ENCODE measurements around the gene CDH13.

The CDH13 gene

GRCh38 chr16:83037102-83037501, 410.3 kb downstream of the CDH13 start:
- peaks cover 8% of the 10 kb centered on the region for H3K36me3 ChIP-seq (ENCODE audit: control insufficient read depth, insufficient read depth, low read length)
- no peak overlapping the region for H3K27ac ChIP-seq (ENCODE audit: low read depth, low read length, severe bottlenecking)
- no peaks in the 10 kb centered on the region for H3K9me3 ChIP-seq (ENCODE audit: control insufficient read depth, low read length)
- WGBS, 2 experiments (ENCODE audit: insufficient coverage in 2 of 2), result no CpG with 5 or more reads among the region's 2 CpGs
- no peak overlapping the region for H3K4me3 ChIP-seq (ENCODE audit: extremely low read depth, insufficient read depth, low read length, poor library complexity, severe bottlenecking)
- no peaks in the 10 kb centered on the region for H3K4me1 ChIP-seq (ENCODE audit: control insufficient read depth, insufficient read depth, low read length, poor library complexity, severe bottlenecking)

DNA sequence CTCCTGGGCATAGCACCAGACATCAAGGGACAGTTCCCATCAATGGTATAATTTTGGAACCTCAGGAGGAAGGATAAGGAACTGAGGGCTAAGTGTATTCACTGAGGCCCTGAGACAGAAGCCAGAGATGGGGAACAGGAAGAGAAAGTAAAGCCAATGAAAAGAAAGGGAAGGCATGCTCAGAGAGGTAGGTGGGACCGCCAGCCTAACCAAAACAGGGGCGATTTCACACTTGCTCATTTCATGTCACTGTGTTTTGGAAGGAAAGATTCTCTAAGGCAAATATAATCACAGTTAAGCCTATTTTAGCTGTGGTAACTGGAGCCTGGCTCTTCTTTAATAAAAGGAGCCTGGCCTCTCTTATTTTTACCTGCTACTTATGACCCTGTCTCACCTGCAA, 411.1 kb downstream of the CDH13 start:
- Histone ChIP-seq H3K4me1 (ENCODE audit: control insufficient read depth, insufficient read depth, low read length, poor library complexity, severe bottlenecking) (no peaks in the 10 kb centered on the region), H3K4me3 (ENCODE audit: extremely low read depth, insufficient read depth, low read length, poor library complexity, severe bottlenecking) (no peak overlapping the region), H3K9me3 (ENCODE audit: control insufficient read depth, low read length) (no peaks in the 10 kb centered on the region), H3K27ac (ENCODE audit: low read depth, low read length, severe bottlenecking) (no peak overlapping the region), H3K36me3 (ENCODE audit: control insufficient read depth, insufficient read depth, low read length) (peaks cover 7% of the 10 kb centered on the region)
- 77% methylated on average over 2 of the region's 2 CpGs; no CpG with 5 or more reads in 1 of the 2 experiments for WGBS, 2 experiments (ENCODE audit: insufficient coverage in 2 of 2)

DNA sequence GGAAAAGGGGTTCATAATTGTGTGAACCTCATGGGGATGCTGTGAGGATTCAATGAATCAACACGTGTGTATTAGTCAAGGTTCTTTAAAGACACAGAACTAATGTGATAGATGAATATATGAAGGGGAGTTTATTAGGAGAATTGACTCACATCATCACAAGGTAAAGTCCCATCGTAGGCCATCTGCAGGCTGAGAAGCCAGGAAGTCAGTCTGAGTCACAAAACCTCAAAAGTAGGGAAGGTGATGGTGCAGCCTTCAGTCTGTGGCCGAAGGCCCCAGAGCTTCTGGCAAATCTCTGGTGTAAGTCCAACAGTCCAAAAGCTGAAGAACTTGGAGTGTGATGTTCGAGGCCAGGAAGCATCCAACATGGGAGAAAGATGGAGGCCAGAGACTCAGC, 413.4 kb downstream of the CDH13 start:
- no peak overlapping the region for H3K4me3 ChIP-seq (ENCODE audit: extremely low read depth, insufficient read depth, low read length, poor library complexity, severe bottlenecking)
- WGBS, 2 experiments (ENCODE audit: insufficient coverage in 2 of 2), result 84 to 91% methylated on average over 4 of the region's 4 CpGs
- no peaks in the 10 kb centered on the region for H3K4me1 ChIP-seq (ENCODE audit: control insufficient read depth, insufficient read depth, low read length, poor library complexity, severe bottlenecking)
- no peak overlapping the region for H3K27ac ChIP-seq (ENCODE audit: low read depth, low read length, severe bottlenecking)
- H3K36me3 ChIP-seq (ENCODE audit: control insufficient read depth, insufficient read depth, low read length), result peaks cover 7% of the 10 kb centered on the region
- H3K9me3 ChIP-seq (ENCODE audit: control insufficient read depth, low read length), result no peaks in the 10 kb centered on the region

GRCh38 chr16:83044589-83044988, 417.8 kb downstream of the CDH13 start:
- 80 to 97% methylated on average over 1 to 5 of the region's 10 CpGs for WGBS, 2 experiments (ENCODE audit: insufficient coverage in 2 of 2)
- no peaks in the 10 kb centered on the region for H3K9me3 ChIP-seq (ENCODE audit: control insufficient read depth, low read length)
- H3K36me3 ChIP-seq (ENCODE audit: control insufficient read depth, insufficient read depth, low read length), result peaks cover 5% of the 10 kb centered on the region
- H3K27ac ChIP-seq (ENCODE audit: low read depth, low read length, severe bottlenecking), result no peak overlapping the region
- no peak overlapping the region for H3K4me3 ChIP-seq (ENCODE audit: extremely low read depth, insufficient read depth, low read length, poor library complexity, severe bottlenecking)
- H3K4me1 ChIP-seq (ENCODE audit: control insufficient read depth, insufficient read depth, low read length, poor library complexity, severe bottlenecking), result no peaks in the 10 kb centered on the region

DNA sequence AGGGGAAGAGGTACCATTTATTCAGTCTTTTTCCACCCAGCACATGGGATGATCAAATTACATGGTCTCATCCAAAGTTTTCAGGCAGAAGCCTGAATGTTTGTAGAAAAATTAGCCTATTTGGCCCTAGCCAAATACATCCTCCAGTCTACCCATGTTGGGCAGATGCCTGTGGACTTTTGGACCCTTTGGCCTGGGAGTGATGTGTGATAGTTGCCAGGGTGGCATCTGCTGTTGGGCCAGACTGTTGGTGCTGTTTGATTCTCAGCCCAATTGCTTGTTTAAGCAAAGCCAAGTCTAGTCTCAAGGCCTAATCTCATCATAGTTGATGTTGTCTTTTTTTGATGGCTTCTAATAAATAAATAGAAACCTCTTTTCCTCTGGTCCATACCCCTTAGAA, 419.0 kb downstream of the CDH13 start:
- no peaks in the 10 kb centered on the region for H3K4me1 ChIP-seq (ENCODE audit: control insufficient read depth, insufficient read depth, low read length, poor library complexity, severe bottlenecking)
- peaks cover 5% of the 10 kb centered on the region for H3K36me3 ChIP-seq (ENCODE audit: control insufficient read depth, insufficient read depth, low read length)
- no peak overlapping the region for H3K27ac ChIP-seq (ENCODE audit: low read depth, low read length, severe bottlenecking)
- H3K9me3 ChIP-seq (ENCODE audit: control insufficient read depth, low read length), result no peaks in the 10 kb centered on the region
- no peak overlapping the region for H3K4me3 ChIP-seq (ENCODE audit: extremely low read depth, insufficient read depth, low read length, poor library complexity, severe bottlenecking)

- Histone ChIP-seq H3K27ac (ENCODE audit: low read depth, low read length, severe bottlenecking) (no peak overlapping the region), H3K4me3 (ENCODE audit: extremely low read depth, insufficient read depth, low read length, poor library complexity, severe bottlenecking) (no peak overlapping the region), H3K9me3 (ENCODE audit: control insufficient read depth, low read length) (no peaks in the 10 kb centered on the region), H3K36me3 (ENCODE audit: control insufficient read depth, insufficient read depth, low read length) (peaks cover 5% of the 10 kb centered on the region), H3K4me1 (ENCODE audit: control insufficient read depth, insufficient read depth, low read length, poor library complexity, severe bottlenecking) (no peaks in the 10 kb centered on the region)
- WGBS, 2 experiments (ENCODE audit: insufficient coverage in 2 of 2), result 61 to 100% methylated on average over 1 to 2 of the region's 2 CpGs
These were observed 419.9 kb downstream of the CDH13 start for GRCh38 chr16:83046664-83047063.

GRCh38 chr16:83051451-83051850, 424.7 kb downstream of the CDH13 start:
- H3K4me1 ChIP-seq (ENCODE audit: control insufficient read depth, insufficient read depth, low read length, poor library complexity, severe bottlenecking), result no peaks in the 10 kb centered on the region
- no peak overlapping the region for H3K27ac ChIP-seq (ENCODE audit: low read depth, low read length, severe bottlenecking)
- no peak overlapping the region for H3K4me3 ChIP-seq (ENCODE audit: extremely low read depth, insufficient read depth, low read length, poor library complexity, severe bottlenecking)
- 100% methylated on average over 1 of the region's 2 CpGs; no CpG with 5 or more reads in 1 of the 2 experiments for WGBS, 2 experiments (ENCODE audit: insufficient coverage in 2 of 2)
- H3K36me3 ChIP-seq (ENCODE audit: control insufficient read depth, insufficient read depth, low read length), result no peaks in the 10 kb centered on the region
- no peaks in the 10 kb centered on the region for H3K9me3 ChIP-seq (ENCODE audit: control insufficient read depth, low read length)

- H3K36me3 ChIP-seq (ENCODE audit: control insufficient read depth, insufficient read depth, low read length), result no peaks in the 10 kb centered on the region
- H3K4me1 ChIP-seq (ENCODE audit: control insufficient read depth, insufficient read depth, low read length, poor library complexity, severe bottlenecking), result no peaks in the 10 kb centered on the region
- no peaks in the 10 kb centered on the region for H3K9me3 ChIP-seq (ENCODE audit: control insufficient read depth, low read length)
- WGBS, 2 experiments (ENCODE audit: insufficient coverage in 2 of 2), result no CpG with 5 or more reads among the region's 2 CpGs
- no peak overlapping the region for H3K4me3 ChIP-seq (ENCODE audit: extremely low read depth, insufficient read depth, low read length, poor library complexity, severe bottlenecking)
- H3K27ac ChIP-seq (ENCODE audit: low read depth, low read length, severe bottlenecking), result no peak overlapping the region
These were observed 427.5 kb downstream of the CDH13 start for GRCh38 chr16:83054283-83054682.

GRCh38 chr16:83058376-83058775, 431.6 kb downstream of the CDH13 start:
- 100% methylated on average over 1 of the region's 3 CpGs for WGBS, 2 experiments (ENCODE audit: insufficient coverage in 2 of 2)
- Histone ChIP-seq H3K4me1 (ENCODE audit: control insufficient read depth, insufficient read depth, low read length, poor library complexity, severe bottlenecking) (no peaks in the 10 kb centered on the region), H3K4me3 (ENCODE audit: extremely low read depth, insufficient read depth, low read length, poor library complexity, severe bottlenecking) (no peak overlapping the region)

DNA sequence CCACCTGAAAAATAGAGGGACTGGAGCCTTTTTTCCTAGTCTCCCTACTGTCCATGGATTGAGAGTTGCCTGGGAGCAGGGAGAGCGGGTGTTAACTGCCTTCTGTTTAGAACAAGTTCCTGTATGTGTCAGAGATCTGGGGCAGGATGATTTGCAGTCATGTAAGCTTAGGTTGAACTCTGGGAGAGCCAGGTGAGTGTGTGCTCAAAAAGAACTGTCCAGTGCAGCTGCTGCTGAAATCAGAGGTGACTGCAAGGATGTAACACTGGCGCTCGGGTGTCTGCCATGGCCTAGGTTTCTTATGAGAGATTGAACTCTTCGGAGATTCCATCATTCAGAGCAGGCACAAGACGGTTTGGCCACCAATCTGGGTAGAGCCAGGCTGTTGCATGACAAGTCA, 432.5 kb downstream of the CDH13 start:
- H3K27ac ChIP-seq (ENCODE audit: low read depth, low read length, severe bottlenecking), result no peak overlapping the region
- no peaks in the 10 kb centered on the region for H3K4me1 ChIP-seq (ENCODE audit: control insufficient read depth, insufficient read depth, low read length, poor library complexity, severe bottlenecking)
- peaks cover 3% of the 10 kb centered on the region for H3K9me3 ChIP-seq (ENCODE audit: control insufficient read depth, low read length)
- H3K4me3 ChIP-seq (ENCODE audit: extremely low read depth, insufficient read depth, low read length, poor library complexity, severe bottlenecking), result no peak overlapping the region
- WGBS, 2 experiments (ENCODE audit: insufficient coverage in 2 of 2), result 94 to 98% methylated on average over 4 to 5 of the region's 5 CpGs
- H3K36me3 ChIP-seq (ENCODE audit: control insufficient read depth, insufficient read depth, low read length), result no peaks in the 10 kb centered on the region

More at GRCh38 chr16:83058376-83058775, 431.6 kb downstream of the CDH13 start:
- H3K27ac ChIP-seq (ENCODE audit: low read depth, low read length, severe bottlenecking), result no peak overlapping the region
- H3K36me3 ChIP-seq (ENCODE audit: control insufficient read depth, insufficient read depth, low read length), result no peaks in the 10 kb centered on the region
- H3K9me3 ChIP-seq (ENCODE audit: control insufficient read depth, low read length), result no peaks in the 10 kb centered on the region

GRCh38 chr16:83066011-83066410, 439.2 kb downstream of the CDH13 start:
- Histone ChIP-seq H3K4me1 (ENCODE audit: control insufficient read depth, insufficient read depth, low read length, poor library complexity, severe bottlenecking) (peaks cover 5% of the 10 kb centered on the region), H3K27ac (ENCODE audit: low read depth, low read length, severe bottlenecking) (no peak overlapping the region), H3K9me3 (ENCODE audit: control insufficient read depth, low read length) (peaks cover 3% of the 10 kb centered on the region), H3K36me3 (ENCODE audit: control insufficient read depth, insufficient read depth, low read length) (peaks cover 3% of the 10 kb centered on the region), H3K4me3 (ENCODE audit: extremely low read depth, insufficient read depth, low read length, poor library complexity, severe bottlenecking) (no peak overlapping the region)
- 88 to 89% methylated on average over 3 of the region's 3 CpGs for WGBS, 2 experiments (ENCODE audit: insufficient coverage in 2 of 2)
